GM12878 (cell line): Measurements from ENCODE around the gene ZNF133. TPM values are rescaled to one million over a fixed set of nuclear protein-coding genes. Genes with fewer than 3 reads are reported as not detected.

Experiments
- SREBF1 ChIP-seq: IDR thresholded peaks from 2 replicates; pipeline ENCODE4 v1.6.1; 2012; ENCODE audit warnings: mild to moderate bottlenecking, low read length
- TCF7 ChIP-seq: IDR thresholded peaks from 2 replicates; pipeline ENCODE4 v1.6.1; 2014; ENCODE audit warnings: antibody characterized with exemption, borderline replicate concordance
- polyA plus RNA-seq, 11 experiments: library from polyadenylated mRNA; depleted of rRNA in 4 of 11; unstranded in 6 of 11; stranded (reverse) in 5 of 11; fragments of >200 nt; fragmentation: Nextera tagmentation in 4 of 11; fragmentation: Illumina TruSeq in 1 of 11; extraction: Ambion mirVana in 4 of 11; extraction: Trizol in 1 of 11; gene quantifications; 1 replicate in 1 of 11; 2 replicates in 10 of 11; pipeline versions ENCODE4 v1.2.1 to v1.2.3, GENCODE V29; 2011 to 2016; ENCODE audit warnings: inconsistent platforms in 2 of 11, missing spikeins in 2 of 11, low read depth in 1 of 11
- total RNA-seq, 4 experiments: library from RNA; depleted of rRNA in 3 of 4; stranded (reverse); fragments of >200 nt in 3 of 4; fragmentation: Illumina TruSeq in 1 of 4; extraction: Trizol in 1 of 4; gene quantifications; 2 replicates each; pipeline versions ENCODE4 v1.2.1 to v1.2.3, GENCODE V29; 2013 to 2021
- TF ChIP-seq, protein P1 (sequence below): fragments of 450-650 bp; formaldehyde crosslinking; IDR thresholded peaks from 2 replicates; pipeline ENCODE4 v1.4.0; 2020; ENCODE audit warnings: mild to moderate bottlenecking, moderate library complexity
- TF ChIP-seq, protein P2 (sequence below): IDR thresholded peaks from 2 replicates; pipeline ENCODE4 v1.6.1; 2012; ENCODE audit warnings: improper control_type of control experiment, low read depth, low read length; ENCODE audit not compliant: insufficient replicate concordance

ZNF133 gene
- total and polyA plus RNA-seq, 10 of the 15 experiments (the other 5 are each of a cell fraction or from before 2014, with no cell fraction given) = 2.0 to 9.3 (median 7.3) TPM

DNA sequence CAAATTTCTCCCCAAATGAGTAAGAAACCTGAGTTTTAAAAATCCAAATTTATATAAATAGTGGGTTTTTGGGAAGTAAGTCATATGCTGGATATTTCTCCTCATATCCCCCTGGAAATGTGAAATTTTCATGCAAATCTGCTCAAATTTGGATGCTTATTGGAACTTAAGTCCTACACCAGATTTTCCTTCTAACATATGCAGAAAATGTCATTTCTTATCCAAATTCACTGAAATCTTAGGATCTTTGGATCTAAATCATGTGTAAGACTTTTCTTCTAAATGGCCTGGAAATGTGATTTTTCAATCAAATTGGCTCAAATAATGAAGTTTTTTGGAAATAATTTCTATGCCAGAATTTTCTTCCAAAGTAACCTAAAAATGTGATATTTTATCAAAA lies 33.0 kb downstream of the ZNF133 start (continued):
- TF ChIP-seq, protein P1, sequence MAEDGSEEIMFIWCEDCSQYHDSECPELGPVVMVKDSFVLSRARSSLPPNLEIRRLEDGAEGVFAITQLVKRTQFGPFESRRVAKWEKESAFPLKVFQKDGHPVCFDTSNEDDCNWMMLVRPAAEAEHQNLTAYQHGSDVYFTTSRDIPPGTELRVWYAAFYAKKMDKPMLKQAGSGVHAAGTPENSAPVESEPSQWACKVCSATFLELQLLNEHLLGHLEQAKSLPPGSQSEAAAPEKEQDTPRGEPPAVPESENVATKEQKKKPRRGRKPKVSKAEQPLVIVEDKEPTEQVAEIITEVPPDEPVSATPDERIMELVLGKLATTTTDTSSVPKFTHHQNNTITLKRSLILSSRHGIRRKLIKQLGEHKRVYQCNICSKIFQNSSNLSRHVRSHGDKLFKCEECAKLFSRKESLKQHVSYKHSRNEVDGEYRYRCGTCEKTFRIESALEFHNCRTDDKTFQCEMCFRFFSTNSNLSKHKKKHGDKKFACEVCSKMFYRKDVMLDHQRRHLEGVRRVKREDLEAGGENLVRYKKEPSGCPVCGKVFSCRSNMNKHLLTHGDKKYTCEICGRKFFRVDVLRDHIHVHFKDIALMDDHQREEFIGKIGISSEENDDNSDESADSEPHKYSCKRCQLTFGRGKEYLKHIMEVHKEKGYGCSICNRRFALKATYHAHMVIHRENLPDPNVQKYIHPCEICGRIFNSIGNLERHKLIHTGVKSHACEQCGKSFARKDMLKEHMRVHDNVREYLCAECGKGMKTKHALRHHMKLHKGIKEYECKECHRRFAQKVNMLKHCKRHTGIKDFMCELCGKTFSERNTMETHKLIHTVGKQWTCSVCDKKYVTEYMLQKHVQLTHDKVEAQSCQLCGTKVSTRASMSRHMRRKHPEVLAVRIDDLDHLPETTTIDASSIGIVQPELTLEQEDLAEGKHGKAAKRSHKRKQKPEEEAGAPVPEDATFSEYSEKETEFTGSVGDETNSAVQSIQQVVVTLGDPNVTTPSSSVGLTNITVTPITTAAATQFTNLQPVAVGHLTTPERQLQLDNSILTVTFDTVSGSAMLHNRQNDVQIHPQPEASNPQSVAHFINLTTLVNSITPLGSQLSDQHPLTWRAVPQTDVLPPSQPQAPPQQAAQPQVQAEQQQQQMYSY = no peak
- no peak for TF ChIP-seq SREBF1
- no peak for TF ChIP-seq TCF7
- TF ChIP-seq, protein P2, sequence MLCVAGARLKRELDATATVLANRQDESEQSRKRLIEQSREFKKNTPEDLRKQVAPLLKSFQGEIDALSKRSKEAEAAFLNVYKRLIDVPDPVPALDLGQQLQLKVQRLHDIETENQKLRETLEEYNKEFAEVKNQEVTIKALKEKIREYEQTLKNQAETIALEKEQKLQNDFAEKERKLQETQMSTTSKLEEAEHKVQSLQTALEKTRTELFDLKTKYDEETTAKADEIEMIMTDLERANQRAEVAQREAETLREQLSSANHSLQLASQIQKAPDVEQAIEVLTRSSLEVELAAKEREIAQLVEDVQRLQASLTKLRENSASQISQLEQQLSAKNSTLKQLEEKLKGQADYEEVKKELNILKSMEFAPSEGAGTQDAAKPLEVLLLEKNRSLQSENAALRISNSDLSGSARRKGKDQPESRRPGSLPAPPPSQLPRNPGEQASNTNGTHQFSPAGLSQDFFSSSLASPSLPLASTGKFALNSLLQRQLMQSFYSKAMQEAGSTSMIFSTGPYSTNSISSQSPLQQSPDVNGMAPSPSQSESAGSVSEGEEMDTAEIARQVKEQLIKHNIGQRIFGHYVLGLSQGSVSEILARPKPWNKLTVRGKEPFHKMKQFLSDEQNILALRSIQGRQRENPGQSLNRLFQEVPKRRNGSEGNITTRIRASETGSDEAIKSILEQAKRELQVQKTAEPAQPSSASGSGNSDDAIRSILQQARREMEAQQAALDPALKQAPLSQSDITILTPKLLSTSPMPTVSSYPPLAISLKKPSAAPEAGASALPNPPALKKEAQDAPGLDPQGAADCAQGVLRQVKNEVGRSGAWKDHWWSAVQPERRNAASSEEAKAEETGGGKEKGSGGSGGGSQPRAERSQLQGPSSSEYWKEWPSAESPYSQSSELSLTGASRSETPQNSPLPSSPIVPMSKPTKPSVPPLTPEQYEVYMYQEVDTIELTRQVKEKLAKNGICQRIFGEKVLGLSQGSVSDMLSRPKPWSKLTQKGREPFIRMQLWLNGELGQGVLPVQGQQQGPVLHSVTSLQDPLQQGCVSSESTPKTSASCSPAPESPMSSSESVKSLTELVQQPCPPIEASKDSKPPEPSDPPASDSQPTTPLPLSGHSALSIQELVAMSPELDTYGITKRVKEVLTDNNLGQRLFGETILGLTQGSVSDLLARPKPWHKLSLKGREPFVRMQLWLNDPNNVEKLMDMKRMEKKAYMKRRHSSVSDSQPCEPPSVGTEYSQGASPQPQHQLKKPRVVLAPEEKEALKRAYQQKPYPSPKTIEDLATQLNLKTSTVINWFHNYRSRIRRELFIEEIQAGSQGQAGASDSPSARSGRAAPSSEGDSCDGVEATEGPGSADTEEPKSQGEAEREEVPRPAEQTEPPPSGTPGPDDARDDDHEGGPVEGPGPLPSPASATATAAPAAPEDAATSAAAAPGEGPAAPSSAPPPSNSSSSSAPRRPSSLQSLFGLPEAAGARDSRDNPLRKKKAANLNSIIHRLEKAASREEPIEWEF = no peak
